HuH-7 (cell line): Measurements from ENCODE around the gene ANGPT4.

Source experiments
- DNase-seq: peaks from one replicate; pipeline ENCODE4 v3.0.0; 2011; ENCODE audit warnings: low spot score

Gene ANGPT4, protein sequence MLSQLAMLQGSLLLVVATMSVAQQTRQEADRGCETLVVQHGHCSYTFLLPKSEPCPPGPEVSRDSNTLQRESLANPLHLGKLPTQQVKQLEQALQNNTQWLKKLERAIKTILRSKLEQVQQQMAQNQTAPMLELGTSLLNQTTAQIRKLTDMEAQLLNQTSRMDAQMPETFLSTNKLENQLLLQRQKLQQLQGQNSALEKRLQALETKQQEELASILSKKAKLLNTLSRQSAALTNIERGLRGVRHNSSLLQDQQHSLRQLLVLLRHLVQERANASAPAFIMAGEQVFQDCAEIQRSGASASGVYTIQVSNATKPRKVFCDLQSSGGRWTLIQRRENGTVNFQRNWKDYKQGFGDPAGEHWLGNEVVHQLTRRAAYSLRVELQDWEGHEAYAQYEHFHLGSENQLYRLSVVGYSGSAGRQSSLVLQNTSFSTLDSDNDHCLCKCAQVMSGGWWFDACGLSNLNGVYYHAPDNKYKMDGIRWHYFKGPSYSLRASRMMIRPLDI

DNA sequence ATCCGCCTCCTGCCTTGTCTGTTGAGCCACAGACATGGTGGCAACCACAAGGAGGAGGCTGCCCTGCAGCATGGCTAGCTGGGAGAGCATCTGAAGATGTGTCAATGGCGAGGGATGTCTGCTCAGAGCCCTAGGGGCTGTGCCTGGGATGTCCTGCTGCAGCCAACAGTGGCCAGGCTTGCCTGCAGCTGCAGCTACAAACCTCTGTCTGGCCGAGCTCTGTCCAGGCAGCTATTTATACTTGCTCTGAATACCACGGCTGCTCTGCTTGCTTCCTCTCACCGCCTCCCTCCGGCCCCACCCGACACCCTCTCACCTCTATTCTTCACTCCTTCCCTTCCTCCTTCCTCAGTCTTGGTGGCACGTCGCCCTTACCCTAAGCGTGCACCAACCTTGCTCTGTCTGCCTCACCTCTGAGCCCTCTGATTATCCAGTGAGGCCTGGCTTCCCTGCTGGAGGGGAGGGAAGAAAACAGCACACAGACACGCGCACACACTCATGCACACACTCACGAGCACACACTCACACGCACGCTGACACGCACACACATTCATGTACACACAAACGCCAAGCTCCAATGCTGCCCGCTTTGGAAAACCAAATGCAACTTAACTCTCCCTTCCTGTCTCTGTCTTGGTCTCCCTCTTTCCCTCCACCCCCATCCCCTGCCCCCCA lies at the start of gene ANGPT4:
Gene ANGPT4, minus strand, starts transcription at position 210 of the 675 bp plus-strand sequence. Its CDS starts 120 bp downstream, at position 90.
- no peak for DNase-seq

- DNase-seq: no peak
These were observed 47.7 kb upstream of the ANGPT4 start for GRCh38 chr20:963795-964194.

DNA sequence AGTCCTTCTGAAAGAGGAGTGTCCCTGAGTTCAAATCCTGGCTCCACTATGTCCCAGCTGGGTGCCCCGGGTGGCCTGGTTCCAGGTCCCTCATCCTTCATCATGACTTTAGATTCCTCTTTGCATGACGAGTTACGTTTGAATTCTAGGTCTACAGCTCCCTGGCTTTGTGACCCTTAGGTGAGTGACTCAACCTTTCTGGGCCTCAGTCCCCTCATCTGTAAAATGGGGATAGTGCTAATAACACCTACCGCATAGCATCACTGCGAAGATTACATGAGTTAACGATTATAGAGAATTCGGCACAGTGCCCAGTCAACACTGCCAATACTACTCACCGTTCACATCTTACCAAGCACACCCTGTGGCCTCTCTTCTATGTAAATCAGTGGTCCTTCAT lies 46.5 kb upstream of the ANGPT4 start:
- DNase-seq: no peak

- no peak for DNase-seq
These were observed 46.1 kb upstream of the ANGPT4 start for GRCh38 chr20:962223-962622.

GRCh38 chr20:961768-962167 lies 45.6 kb upstream of the ANGPT4 start:
- no peak for DNase-seq

- DNase-seq: no peak
These were observed 44.0 kb upstream of the ANGPT4 start for GRCh38 chr20:959996-960615.

- DNase-seq: no peak
These were observed 43.0 kb upstream of the ANGPT4 start for GRCh38 chr20:958936-959815.

GRCh38 chr20:957544-957943 lies 41.4 kb upstream of the ANGPT4 start:
- peak; percentile 29 for DNase-seq

DNA sequence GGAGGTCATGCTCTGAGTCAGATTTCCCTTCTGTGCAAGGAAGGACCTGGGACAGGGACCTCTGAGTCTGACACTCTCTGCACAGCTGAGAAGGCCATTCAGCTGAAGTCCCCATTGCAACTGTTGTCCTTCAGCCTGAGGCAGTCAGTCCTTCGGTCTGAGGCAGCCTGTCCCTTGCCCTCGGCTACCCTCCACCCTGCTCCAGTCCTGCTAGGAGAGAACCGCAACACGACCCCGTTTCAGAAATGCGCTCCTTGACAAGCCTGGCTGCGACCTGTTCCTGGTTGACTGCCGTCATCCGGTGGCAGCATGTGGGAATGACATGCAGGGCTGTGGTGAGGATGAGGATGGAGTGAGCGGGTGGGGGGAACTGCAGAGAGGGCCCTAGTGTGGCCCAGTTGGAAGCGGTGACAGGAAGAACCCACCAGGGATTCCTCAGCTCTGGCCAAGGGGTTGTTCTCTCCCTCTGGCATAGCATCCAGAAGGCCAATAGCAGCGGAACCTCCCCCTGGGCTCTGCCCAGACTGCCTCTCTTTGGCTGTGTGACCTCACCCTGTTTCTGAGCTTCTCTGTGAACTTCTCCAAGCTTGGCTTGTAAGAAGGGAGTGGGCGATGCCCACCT lies 40.3 kb upstream of the ANGPT4 start:
- peak; percentile 94 for DNase-seq

GRCh38 chr20:955656-956055 lies 39.5 kb upstream of the ANGPT4 start:
- no peak for DNase-seq

DNA sequence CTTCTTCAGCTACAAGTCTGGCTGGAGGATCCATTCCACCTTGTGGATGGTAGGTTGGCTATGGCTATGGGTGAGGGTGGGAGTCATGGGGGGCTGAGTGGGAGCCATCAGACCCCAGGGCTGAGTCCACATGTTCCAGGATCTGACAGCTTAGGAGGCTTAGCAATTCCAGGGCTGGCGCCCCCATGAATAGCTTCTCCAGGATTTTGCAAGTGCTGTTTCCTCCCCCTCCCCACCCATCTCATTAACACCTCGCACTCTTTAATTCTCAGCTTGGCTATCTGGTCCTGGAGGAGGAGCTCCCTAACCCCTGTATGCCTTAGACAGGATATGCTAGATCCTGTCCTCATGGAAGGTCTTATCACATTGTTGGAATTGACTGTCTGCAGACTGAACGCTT lies 39.0 kb upstream of the ANGPT4 start:
- no peak for DNase-seq

DNA sequence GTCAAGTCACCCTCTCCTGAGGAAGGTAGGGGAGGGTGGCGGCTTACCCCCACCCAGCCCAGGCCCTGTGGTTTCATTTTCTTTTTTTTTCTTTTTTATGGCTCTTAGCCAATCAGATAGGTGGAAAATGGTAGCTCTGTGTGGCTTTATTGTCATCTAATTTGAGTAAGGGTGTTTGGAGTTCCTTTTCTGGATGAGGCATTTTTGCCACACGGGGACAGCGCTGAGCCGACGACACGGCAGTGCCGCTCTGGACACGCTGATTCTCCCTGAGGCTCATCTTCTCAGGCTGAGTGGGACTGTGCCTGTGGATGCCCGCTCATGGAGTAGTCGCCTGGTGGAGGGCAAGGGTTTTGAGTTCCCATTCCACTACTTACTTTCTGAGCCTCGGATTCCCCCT lies 37.6 kb upstream of the ANGPT4 start:
- DNase-seq: peak; percentile 50

- DNase-seq: no peak
These were observed 36.2 kb upstream of the ANGPT4 start for GRCh38 chr20:952196-952795.

- no peak for DNase-seq
These were observed 35.4 kb upstream of the ANGPT4 start for GRCh38 chr20:951384-952169.

- no peak for DNase-seq
These were observed 33.6 kb upstream of the ANGPT4 start for GRCh38 chr20:949717-950116.

GRCh38 chr20:946826-947225 lies 30.7 kb upstream of the ANGPT4 start:
- DNase-seq: no peak

DNA sequence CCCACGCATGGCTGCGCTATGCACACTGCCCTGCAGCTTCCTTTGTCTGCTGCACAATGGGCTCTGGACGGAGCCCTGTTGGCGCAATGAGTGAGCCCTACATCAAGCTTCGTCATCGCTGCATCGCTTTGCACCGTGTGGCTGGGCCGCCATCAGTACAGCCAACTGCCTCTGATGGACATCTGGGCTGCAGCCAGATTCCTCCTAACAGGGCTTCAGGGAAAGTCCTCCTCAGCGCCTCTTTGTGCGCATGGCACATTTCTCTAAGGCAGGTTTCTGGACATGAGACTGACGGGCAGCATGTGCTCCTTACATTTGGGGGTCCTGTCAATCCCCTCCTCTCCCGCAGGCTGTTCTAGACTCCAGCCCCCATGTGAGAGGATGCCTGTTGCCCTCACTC lies 29.7 kb upstream of the ANGPT4 start:
- no peak for DNase-seq

GRCh38 chr20:944774-945410 lies 28.8 kb upstream of the ANGPT4 start:
- no peak for DNase-seq

GRCh38 chr20:944148-944547 lies 28.0 kb upstream of the ANGPT4 start:
- no peak for DNase-seq

DNA sequence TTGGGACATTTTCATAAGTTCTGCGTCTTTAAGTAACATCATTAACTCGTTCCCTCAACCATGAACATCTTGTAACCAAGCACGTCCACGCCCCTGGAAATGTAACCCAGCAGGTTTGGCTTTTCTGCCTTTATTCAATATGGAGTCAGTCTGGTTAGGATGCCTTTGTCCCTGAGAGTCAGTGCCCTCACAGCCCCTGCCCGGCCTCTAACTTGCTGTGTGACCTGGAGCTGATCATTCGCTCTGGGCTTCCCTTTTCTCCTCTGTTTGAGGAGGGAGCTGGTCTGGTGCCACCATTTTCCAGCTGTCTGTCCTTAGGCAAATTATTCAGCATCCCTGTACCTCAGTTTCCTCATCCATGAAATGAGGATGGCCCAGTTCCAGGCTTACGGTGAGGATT lies 26.5 kb upstream of the ANGPT4 start:
- DNase-seq: no peak
